GM12873 (cell line): ENCODE data around the gene TTC21B.

ENCODE experiments used
- CTCF ChIP-seq: IDR thresholded peaks from 2 replicates; pipeline ENCODE4 v1.5.1; 2012; ENCODE audit warnings: low read depth, mild to moderate bottlenecking, moderate library complexity, low read length, control low read depth; ENCODE audit not compliant: insufficient read depth; ENCODE audit errors: missing control alignments

Gene TTC21B

DNA sequence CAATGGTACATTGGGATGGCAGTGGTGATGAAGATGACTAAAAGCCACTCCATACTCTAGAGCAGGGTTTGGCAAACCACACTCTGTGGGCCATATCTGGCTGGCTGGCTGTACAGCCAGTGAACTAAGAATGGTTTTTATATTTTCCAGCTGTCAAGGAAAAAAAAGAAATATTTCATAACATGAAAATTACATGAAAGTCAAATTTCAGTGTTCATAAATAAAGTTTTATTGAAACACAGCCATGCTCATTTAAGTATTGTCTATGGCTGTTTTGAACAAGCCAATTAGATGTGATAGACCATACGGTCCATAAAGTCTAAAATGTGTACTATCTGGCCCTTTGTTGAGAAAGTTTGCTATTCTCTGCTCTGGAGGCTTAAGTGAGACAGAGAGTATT is 1.5 kb downstream of the TTC21B start:
- no peak for TF ChIP-seq CTCF

GRCh38 chr2:165950438-165950837 is 3.1 kb downstream of the TTC21B start:
- TF ChIP-seq CTCF: no peak

GRCh38 chr2:165941827-165942226 is 11.7 kb downstream of the TTC21B start:
- TF ChIP-seq CTCF: no peak

GRCh38 chr2:165938237-165938636 is 15.3 kb downstream of the TTC21B start:
- TF ChIP-seq CTCF: no peak

GRCh38 chr2:165933211-165933910 is 20.2 kb downstream of the TTC21B start:
- no peak for TF ChIP-seq CTCF

- TF ChIP-seq CTCF: no peak
These were observed 25.8 kb downstream of the TTC21B start for GRCh38 chr2:165927774-165928173.

GRCh38 chr2:165927353-165927752 is 26.2 kb downstream of the TTC21B start:
- TF ChIP-seq CTCF: no peak
